ENCODE results near the gene EHD1.
A peak's percentile ranks its signal among the peaks of the same experiment; 100 is the strongest.

EHD1 gene

DNA sequence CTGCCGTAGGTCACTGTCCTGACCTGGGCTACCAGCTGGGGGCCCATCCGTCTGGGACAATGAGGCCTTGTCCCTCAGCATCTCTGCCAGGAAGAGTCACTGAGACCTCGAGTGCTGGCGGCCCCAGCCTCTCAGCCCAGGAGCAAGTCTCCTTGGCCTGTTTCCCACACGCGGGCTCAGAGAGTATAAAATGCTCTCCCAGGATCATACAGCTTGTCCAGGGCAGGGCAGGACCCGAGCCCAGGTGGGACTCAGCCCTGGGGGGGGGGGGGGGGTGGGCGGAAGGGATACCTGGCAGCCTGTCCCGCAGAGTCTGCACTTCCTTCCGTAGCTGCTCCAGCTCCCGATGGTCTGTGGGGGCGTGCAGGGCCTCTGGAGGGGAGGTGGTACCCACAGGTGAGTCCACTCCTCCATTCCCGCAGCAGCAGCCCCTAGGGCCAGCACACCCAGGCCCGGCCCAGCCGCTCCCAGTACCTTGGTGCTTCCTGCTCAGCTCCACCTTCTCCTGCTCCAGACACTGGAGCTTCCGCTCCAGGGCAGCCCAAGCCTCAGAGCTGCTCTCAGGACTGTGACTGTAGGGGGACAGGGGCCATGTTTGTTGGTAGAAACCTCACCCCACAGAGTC, 41.9 kb downstream of the EHD1 start:
- in situ Hi-C loops (cut with HindIII; ENCODE audit: low pct_unique_long_range_greater_than_20kb, low sequenced_read_pairs): no loop called here
- no peak for TF ChIP-seq JUND (IDR thresholded peaks at IDR 0.05; ENCODE audit: low read depth)
- no peak for DNase-seq (ENCODE audit: low read depth in 1 of 2, low spot score in 1 of 2)

DNA sequence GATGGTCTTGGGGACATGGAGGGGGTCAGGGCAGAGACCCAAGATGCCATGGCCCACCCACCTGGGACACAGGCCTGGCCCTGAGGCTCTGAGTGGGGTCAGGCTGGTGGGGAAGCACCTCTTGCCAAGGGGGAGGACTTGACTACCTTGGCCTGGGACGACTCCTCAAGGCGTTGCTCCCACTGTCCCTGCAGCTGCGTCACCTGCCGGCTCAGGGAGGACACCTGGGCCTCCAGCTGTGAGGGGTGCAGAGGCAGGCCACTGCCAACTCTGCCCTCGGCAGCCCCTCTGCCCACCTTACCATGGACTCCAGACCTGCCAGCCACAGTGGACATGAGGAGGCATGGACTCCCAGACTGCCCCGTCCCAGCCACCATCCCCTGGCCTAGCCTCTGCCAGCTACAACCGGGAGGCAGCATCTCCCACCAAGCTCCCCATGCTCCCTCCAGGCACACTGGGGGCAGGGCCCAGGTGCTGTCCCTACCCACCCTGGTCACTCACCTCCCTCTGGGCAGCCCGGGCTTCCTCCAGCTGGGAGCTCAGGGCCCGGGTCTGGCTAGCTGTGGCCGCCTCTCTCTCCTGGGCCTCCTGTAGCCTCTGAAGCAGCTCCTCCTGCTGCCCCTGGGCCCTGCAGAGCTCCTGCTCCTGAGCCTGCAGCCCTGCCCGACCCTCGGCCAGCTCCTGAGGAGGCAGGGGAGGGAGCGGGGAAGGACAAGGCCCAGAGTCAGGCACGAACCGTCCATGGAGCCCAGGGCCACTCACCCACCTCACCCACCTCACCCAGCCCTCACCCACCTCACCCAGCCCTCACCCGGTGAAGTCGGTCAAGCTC, 42.6 kb downstream of the EHD1 start:
- DNase-seq (ENCODE audit: low read depth in 1 of 2, low spot score in 1 of 2): no peak
- TF ChIP-seq JUND (IDR thresholded peaks at IDR 0.05; ENCODE audit: low read depth): no peak
- in situ Hi-C loops (cut with HindIII; ENCODE audit: low pct_unique_long_range_greater_than_20kb, low sequenced_read_pairs): no loop called here

DNA sequence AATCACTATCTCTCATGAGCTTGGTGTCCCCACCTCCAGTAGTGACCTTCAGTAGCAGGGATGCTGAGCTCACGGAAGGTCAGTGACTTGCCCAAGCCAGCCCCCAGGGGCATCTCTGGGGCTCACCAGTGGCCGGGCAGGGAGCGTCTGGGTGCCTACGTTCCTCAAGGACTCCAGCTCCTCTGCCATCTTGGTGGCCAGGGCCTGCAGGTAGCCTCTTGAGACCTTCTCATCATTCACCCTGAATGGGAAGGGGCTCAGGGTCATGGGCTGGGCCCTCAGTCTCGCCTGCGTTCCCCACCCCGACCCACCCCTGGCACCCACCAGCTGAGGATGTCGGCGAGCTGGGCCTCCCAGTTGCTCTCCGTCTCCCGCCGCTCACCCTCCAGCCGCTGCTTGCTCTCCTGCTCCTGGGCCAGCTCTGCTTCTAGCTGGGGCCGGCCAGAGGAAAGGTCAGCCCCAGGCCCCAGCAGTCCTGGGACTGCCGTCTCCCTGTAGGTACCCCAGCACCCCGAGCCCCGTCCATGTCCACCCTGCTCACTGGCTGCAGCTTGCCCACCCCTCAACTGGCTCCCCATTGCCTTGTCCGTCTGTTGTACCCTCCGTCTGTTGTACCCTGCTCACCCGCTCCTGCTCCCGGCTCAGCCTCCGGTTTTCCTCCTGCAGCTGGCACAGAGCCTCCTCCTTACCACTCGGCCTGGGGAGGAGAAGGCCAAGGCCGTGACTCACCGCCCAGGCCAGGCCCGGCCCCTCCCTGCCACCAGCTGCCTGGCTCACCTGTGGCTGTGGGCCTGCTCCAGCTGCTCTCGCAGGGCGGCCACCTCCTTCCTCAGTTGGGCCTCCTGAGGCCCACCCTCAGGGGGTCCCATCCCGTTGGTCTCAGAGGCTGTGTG, 43.5 kb downstream of the EHD1 start:
- peak; percentile 49 to 54 for DNase-seq (ENCODE audit: low read depth in 1 of 2, low spot score in 1 of 2)
- TF ChIP-seq JUND (IDR thresholded peaks at IDR 0.05; ENCODE audit: low read depth): no peak
- in situ Hi-C loops (cut with HindIII; ENCODE audit: low pct_unique_long_range_greater_than_20kb, low sequenced_read_pairs): no loop called here

GRCh38 chr11:64834031-64834722, 44.2 kb downstream of the EHD1 start:
- in situ Hi-C loops (cut with HindIII; ENCODE audit: low pct_unique_long_range_greater_than_20kb, low sequenced_read_pairs): no loop called here
- TF ChIP-seq JUND (IDR thresholded peaks at IDR 0.05; ENCODE audit: low read depth): no peak
- no peak for DNase-seq (ENCODE audit: low read depth in 1 of 2, low spot score in 1 of 2)

GRCh38 chr11:64833509-64833908, 44.9 kb downstream of the EHD1 start:
- in situ Hi-C loops (cut with HindIII; ENCODE audit: low pct_unique_long_range_greater_than_20kb, low sequenced_read_pairs): no loop called here
- no peak for DNase-seq (ENCODE audit: low read depth in 1 of 2, low spot score in 1 of 2)
- TF ChIP-seq JUND (IDR thresholded peaks at IDR 0.05; ENCODE audit: low read depth): no peak

DNA sequence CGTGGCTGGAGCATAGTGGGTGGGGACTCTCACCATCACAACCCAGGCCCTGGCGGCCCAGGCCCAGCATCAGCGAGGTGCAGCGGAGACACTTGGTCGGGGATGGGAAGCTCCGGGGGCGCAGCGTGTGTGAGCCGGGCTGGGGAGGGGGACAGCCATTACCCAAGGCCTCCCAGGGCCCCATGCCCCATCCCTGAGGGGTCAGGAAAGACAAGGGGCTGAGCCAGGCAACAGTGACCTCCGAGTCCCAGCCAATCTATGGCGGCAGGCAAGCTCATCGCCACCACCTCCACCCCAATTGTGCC, 45.3 kb downstream of the EHD1 start:
- no peak for DNase-seq (ENCODE audit: low read depth in 1 of 2, low spot score in 1 of 2)
- in situ Hi-C loops (cut with HindIII; ENCODE audit: low pct_unique_long_range_greater_than_20kb, low sequenced_read_pairs): no loop called here
- TF ChIP-seq JUND (IDR thresholded peaks at IDR 0.05; ENCODE audit: low read depth): no peak

DNA sequence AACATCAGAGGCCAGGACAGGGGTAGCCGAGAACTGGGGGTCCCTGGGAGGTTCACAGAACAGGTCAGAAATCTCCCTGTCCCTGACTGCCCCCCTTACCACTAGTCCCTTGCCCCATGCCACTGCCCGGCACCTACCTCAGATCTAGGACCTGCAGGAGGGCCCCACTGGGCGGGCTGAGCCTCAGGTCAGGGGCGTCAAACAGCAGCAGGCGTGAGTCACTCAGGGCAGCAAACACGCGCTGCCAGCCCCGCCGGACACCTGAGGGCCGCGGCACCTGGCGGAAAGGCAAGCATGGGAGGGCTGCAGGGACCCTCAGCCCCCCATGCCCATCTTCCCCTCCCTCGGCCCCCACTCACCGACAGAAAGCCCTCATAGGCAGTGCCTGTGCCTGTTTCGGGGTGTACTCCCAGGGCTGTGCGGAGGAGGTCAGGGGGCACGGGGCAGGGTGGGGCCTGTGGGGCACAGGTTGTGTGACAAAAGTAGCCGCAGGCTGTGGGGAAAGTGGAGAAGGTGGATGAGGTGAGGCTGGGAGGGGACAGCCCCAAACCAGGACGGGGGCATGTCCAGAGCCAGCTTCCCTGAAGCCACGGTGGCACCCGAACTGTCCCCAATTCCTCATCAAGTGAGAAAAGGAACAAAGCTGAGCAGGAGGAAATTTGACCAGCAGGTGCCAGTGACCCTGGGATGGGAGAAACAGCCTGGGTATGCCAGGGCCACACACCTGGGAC, 45.8 kb downstream of the EHD1 start:
- in situ Hi-C loops (cut with HindIII; ENCODE audit: low pct_unique_long_range_greater_than_20kb, low sequenced_read_pairs): no loop called here
- DNase-seq (ENCODE audit: low read depth in 1 of 2, low spot score in 1 of 2): no peak
- no peak for TF ChIP-seq JUND (IDR thresholded peaks at IDR 0.05; ENCODE audit: low read depth)

DNA sequence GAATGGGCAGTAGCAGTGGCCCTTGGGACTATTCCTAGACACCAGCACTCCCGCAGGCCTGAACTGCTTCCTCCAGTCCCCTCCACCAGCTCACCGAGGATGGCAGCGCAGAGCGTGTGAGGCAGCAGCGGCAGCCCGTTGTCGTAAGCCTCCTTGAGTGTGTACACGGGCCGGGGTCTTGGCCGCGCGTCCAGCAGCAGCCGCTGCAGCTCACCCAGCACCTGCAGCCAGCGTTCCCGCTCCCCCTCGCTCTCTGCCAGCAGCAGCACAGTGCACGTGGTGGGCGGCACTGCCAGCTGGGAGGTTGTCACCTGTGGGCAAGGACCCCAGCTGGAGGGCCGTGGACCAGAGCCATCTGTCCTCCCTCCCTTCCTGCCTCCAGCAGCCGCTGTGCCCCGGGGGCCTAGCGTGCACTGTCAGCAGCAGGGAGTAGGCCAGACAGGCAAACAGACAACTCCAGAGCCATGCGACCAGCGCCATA, 47.0 kb downstream of the EHD1 start:
- in situ Hi-C loops (cut with HindIII; ENCODE audit: low pct_unique_long_range_greater_than_20kb, low sequenced_read_pairs): no loop called here
- TF ChIP-seq JUND (IDR thresholded peaks at IDR 0.05; ENCODE audit: low read depth): no peak
- no peak for DNase-seq (ENCODE audit: low read depth in 1 of 2, low spot score in 1 of 2)

GRCh38 chr11:64829536-64830251, 48.7 kb downstream of the EHD1 start:
- in situ Hi-C loops (cut with HindIII; ENCODE audit: low pct_unique_long_range_greater_than_20kb, low sequenced_read_pairs): no loop called here
- TF ChIP-seq JUND (IDR thresholded peaks at IDR 0.05; ENCODE audit: low read depth): no peak

DNA sequence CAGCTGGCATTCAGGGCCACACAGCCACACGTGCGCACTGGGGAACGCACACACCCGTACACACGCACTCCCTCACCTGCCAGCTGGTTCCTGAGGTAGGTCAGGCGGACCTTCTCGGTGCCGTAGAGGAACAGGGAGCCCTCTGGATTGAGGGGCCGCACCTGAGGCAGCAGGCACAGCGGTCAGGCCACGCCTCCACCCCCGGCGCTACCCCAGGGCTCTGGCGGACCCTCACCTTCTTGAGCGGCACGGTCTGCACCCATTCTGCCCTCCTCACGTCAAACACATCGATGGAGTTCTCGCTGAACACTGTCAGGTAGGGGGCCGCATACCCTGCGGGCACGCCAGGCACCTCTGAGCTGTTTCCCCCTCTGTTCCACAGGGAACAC, 51.0 kb downstream of the EHD1 start:
- no peak for TF ChIP-seq JUND (IDR thresholded peaks at IDR 0.05; ENCODE audit: low read depth)
- in situ Hi-C loops (cut with HindIII; ENCODE audit: low pct_unique_long_range_greater_than_20kb, low sequenced_read_pairs): no loop called here

More at GRCh38 chr11:64829536-64830251, 48.7 kb downstream of the EHD1 start:
- no peak for DNase-seq (ENCODE audit: low read depth in 1 of 2, low spot score in 1 of 2)

More for the DNA sequence above, 51.0 kb downstream of the EHD1 start:
- no peak for DNase-seq (ENCODE audit: low read depth in 1 of 2, low spot score in 1 of 2)
